ENCODE measurements around the gene TBX3. TPM values are rescaled to one million over a fixed set of nuclear protein-coding genes. Genes with fewer than 3 reads are reported as not detected.

Gene TBX3
- total RNA-seq, 5 donors from 2014 or later (not counting 1 experiment from before 2014, with no cell fraction given), result 0.26 to 0.44 (median 0.41) TPM; not detected in 2

DNA sequence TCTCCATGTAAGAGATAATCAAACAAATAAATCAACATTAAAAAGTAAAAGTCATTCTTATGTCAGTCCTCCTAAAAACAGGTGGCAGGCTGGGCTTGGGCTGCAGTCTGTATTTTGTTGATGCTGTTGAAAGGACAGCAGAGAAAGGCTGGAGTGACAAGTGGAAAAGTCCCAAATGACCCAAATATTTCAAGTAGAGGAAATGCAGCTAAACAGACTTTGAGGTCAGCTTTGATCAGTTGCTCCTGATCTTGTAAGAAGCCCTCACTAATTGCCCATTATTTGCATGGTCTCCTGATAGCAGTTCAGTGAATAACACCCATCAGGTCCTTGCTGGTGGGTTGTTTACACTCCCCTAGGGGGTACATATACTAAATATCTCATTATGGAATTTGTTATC is 24.9 kb downstream of the TBX3 start:
- ChIA-PET CTCF (no interaction called here), POLR2A (no interaction called here)
- Histone ChIP-seq H3K9me3 (no peaks in the 10 kb centered on the region), H3K27me3 (replicated peaks in 1 of 2; ENCODE audit: control insufficient read depth in 2 of 2, extremely low read depth in 1 of 2, insufficient read depth in 2 of 2, low read length in 1 of 2) (peaks cover 7 to 37% of the 10 kb centered on the region in 2 experiments), H3K4me1 (ENCODE audit: control insufficient read depth in 1 of 2, extremely low read depth in 1 of 2, insufficient read depth in 2 of 2, low read length in 2 of 2) (no peaks in the 10 kb centered on the region), H3K27ac (ENCODE audit: low read length) (no peak overlapping the region), H3K4me3 (ENCODE audit: control insufficient read depth in 1 of 2, extremely low read depth in 1 of 2, low read length in 1 of 2) (no peak overlapping the region), H3K36me3 (ENCODE audit: control insufficient read depth in 2 of 2, extremely low read depth in 1 of 2, insufficient read depth in 1 of 2, low read length in 1 of 2) (no peaks in the 10 kb centered on the region)
- ATAC-seq (replicated peaks in 1 of 4) (no peak), DNase-seq (no peak)
- H3K9me3 Mint-ChIP-seq, result no peaks in the 10 kb centered on the region
- H3K4me3 Mint-ChIP-seq, result no peak overlapping the region
- H3K36me3 Mint-ChIP-seq, result no peaks in the 10 kb centered on the region
- H3K27me3 Mint-ChIP-seq, result peaks cover 27 to 40% of the 10 kb centered on the region in 2 donors
- no peak overlapping the region for H3K27ac Mint-ChIP-seq
- peaks cover 1 to 10% (median 1%) of the 10 kb centered on the region in 3 donors for H3K4me1 Mint-ChIP-seq

DNA sequence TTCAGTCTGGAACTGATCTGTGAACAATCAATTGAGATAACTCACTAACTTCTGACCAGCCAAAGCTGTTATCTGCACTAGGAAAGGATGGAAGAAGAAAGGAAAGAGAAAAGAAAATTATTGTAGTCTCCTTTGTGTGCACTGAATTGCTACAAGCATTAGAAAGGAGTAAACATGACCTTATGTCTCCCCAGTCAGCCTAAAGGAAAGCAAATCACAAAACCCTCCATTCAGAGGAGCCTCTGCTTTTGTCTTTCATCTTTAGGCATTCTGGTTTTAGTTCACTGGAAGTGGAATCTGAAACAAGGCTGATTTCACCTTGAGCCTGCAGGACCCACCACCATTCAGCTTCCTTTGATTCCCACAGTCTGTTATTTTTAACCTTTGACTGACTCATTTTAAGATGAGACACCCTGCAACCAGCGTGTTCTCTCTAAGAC is 26.0 kb downstream of the TBX3 start:
- no peaks in the 10 kb centered on the region for H3K9me3 Mint-ChIP-seq
- 0% methylated on average over 1 of the region's 1 CpG for WGBS (ENCODE audit: insufficient coverage)
- no peaks in the 10 kb centered on the region for H3K4me1 ChIP-seq (ENCODE audit: control insufficient read depth in 1 of 2, extremely low read depth in 1 of 2, insufficient read depth in 2 of 2, low read length in 2 of 2)
- POLR2A ChIA-PET, result no interaction called here
- H3K27me3 ChIP-seq (replicated peaks in 1 of 2; ENCODE audit: control insufficient read depth in 2 of 2, extremely low read depth in 1 of 2, insufficient read depth in 2 of 2, low read length in 1 of 2), result peaks cover 5 to 33% of the 10 kb centered on the region in 2 experiments
- DNase-seq (no peak), ATAC-seq (replicated peaks in 1 of 4) (no peak)
- no peak overlapping the region for H3K4me3 Mint-ChIP-seq
- no peak overlapping the region for H3K27ac Mint-ChIP-seq
- CTCF ChIA-PET, result no interaction called here
- peaks cover 17 to 35% of the 10 kb centered on the region in 2 donors for H3K27me3 Mint-ChIP-seq
- H3K36me3 Mint-ChIP-seq, result no peaks in the 10 kb centered on the region
- H3K9me3 ChIP-seq, result no peaks in the 10 kb centered on the region
- H3K4me1 Mint-ChIP-seq, result peaks cover 1 to 7% (median 1%) of the 10 kb centered on the region in 3 donors
- no peaks in the 10 kb centered on the region for H3K36me3 ChIP-seq (ENCODE audit: control insufficient read depth in 2 of 2, extremely low read depth in 1 of 2, insufficient read depth in 1 of 2, low read length in 1 of 2)
- no peak overlapping the region for H3K27ac ChIP-seq (ENCODE audit: low read length)
- H3K4me3 ChIP-seq (ENCODE audit: control insufficient read depth in 1 of 2, extremely low read depth in 1 of 2, low read length in 1 of 2), result no peak overlapping the region

DNA sequence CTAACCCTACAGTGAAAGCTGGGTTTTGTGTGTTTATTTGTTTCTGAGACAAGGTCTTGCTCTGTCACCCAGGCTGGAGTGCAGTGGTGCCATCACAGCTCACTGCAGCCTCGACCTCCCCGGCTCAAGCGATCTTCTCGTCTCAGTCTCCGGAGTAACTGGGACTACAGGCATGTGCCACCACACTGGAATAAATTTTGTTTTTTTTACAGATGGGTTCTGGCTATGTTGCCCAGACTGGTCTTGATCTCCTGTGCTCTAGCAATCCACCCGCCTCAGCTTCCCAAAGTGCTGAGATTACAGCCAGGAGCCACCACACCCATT is 26.4 kb downstream of the TBX3 start:
- POLR2A ChIA-PET, result interaction anchor here in 1 of 2 donors (0.6 kb wide), 1 partner anchor 1470 kb away, joined by 3 read pairs; no protein-coding TSS in a partner anchor
- ATAC-seq (replicated peaks in 1 of 4) (no peak), DNase-seq (no peak)
- Mint-ChIP-seq H3K4me1 (peaks cover 0 to 2% (median 0%) of the 10 kb centered on the region in 3 donors), H3K27me3 (peaks cover 16 to 32% of the 10 kb centered on the region in 2 donors), H3K9me3 (no peaks in the 10 kb centered on the region), H3K27ac (no peak overlapping the region), H3K36me3 (no peaks in the 10 kb centered on the region), H3K4me3 (no peak overlapping the region)
- H3K4me3 ChIP-seq (ENCODE audit: control insufficient read depth in 1 of 2, extremely low read depth in 1 of 2, low read length in 1 of 2), result no peak overlapping the region
- no peak overlapping the region for H3K27ac ChIP-seq (ENCODE audit: low read length)
- H3K9me3 ChIP-seq, result no peaks in the 10 kb centered on the region
- WGBS (ENCODE audit: insufficient coverage), result 84% methylated on average over 5 of the region's 6 CpGs
- H3K27me3 ChIP-seq (replicated peaks in 1 of 2; ENCODE audit: control insufficient read depth in 2 of 2, extremely low read depth in 1 of 2, insufficient read depth in 2 of 2, low read length in 1 of 2), result peaks cover 5 to 28% of the 10 kb centered on the region in 2 experiments
- H3K4me1 ChIP-seq (ENCODE audit: control insufficient read depth in 1 of 2, extremely low read depth in 1 of 2, insufficient read depth in 2 of 2, low read length in 2 of 2), result no peaks in the 10 kb centered on the region
- no peaks in the 10 kb centered on the region for H3K36me3 ChIP-seq (ENCODE audit: control insufficient read depth in 2 of 2, extremely low read depth in 1 of 2, insufficient read depth in 1 of 2, low read length in 1 of 2)
- CTCF ChIA-PET, result no interaction called here

DNA sequence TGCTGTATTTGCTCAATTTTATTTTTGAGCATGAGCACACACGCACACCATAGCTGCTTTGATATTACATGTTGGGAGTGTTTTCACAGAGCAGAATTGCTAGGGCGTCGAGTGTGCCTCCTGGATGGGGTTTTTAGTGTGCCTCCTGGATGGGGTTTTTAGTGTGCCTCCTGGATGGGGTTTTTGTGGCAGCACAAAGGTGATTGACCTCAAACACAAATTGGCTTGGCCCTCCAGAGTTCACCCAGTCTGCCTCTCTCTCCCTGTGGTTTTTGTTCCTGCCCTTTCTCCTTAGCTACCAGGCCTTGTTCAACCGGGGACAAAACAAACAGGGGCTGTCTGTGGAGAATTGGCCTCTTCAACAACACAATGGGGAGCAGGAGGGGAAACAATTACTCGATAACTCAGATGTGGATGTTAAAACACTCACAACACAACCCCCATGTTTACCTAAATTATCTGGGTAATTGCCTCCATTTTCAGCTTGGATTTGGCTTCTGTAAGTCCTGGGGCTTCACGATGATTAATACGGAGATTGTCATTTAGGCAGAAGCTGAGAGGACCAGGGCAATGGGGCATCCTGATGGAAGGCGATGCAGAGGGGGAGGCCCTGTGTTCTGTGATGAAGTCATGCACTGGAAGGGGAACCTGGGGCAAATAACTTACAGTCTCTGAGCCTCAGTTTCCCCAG is 26.9 kb downstream of the TBX3 start:
- Histone ChIP-seq H3K9me3 (no peaks in the 10 kb centered on the region), H3K4me3 (ENCODE audit: control insufficient read depth in 1 of 2, extremely low read depth in 1 of 2, low read length in 1 of 2) (no peak overlapping the region), H3K4me1 (ENCODE audit: control insufficient read depth in 1 of 2, extremely low read depth in 1 of 2, insufficient read depth in 2 of 2, low read length in 2 of 2) (no peaks in the 10 kb centered on the region), H3K27ac (ENCODE audit: low read length) (no peak overlapping the region), H3K27me3 (replicated peaks in 1 of 2; ENCODE audit: control insufficient read depth in 2 of 2, extremely low read depth in 1 of 2, insufficient read depth in 2 of 2, low read length in 1 of 2) (peaks cover 5 to 28% of the 10 kb centered on the region in 2 experiments), H3K36me3 (ENCODE audit: control insufficient read depth in 2 of 2, extremely low read depth in 1 of 2, insufficient read depth in 1 of 2, low read length in 1 of 2) (no peaks in the 10 kb centered on the region)
- Mint-ChIP-seq H3K27ac (no peak overlapping the region), H3K27me3 (peaks cover 13 to 30% of the 10 kb centered on the region in 2 donors), H3K9me3 (no peaks in the 10 kb centered on the region), H3K36me3 (no peaks in the 10 kb centered on the region), H3K4me1 (no peaks in the 10 kb centered on the region), H3K4me3 (no peak overlapping the region)
- ATAC-seq (replicated peaks in 1 of 4) (no peak), DNase-seq (no peak)
- POLR2A ChIA-PET, result interaction anchor here in 1 of 2 donors (0.6 kb wide), 1 partner anchor 1471 kb away, joined by 3 read pairs; no protein-coding TSS in a partner anchor
- CTCF ChIA-PET, result no interaction called here
- WGBS (ENCODE audit: insufficient coverage), result 95% methylated on average over 4 of the region's 8 CpGs

DNA sequence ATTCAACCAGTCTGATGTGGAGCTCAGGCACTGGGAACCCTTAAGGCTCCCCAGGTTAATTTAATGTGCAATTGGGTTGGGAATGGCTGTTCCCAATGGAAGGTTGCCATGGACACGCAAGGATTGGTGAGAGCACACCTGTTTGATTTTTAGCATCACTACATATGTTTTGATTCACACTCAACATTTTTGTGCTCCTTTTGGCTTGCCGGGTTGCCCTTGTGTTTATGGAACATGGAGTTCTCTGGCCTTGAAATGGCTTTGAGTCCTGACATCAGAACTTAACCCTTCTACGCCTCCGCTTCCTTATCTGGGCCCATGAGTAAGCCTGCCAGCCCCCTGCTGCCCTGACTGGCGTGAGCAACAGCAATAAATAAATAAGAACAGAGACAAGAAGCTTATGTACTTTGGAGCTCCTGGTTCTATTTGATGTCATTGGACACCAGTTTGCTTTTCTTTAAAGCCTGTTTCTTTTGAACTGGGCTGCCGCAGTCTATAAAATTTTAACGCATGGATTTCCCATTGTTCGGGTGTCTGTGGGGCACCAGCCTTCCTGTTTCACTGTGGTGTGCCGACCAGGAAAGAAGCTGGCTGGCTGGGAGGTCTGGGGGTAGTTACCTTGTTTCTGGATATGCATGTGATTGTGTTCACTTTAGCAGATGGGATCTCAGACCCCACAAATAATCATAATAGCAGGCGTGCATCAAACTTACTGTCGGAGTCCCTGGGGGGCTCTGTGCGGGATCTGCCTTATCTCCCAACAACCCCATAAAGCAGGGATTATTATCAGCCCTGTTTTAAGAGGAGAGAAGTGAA is 27.8 kb downstream of the TBX3 start:
- no peak for ATAC-seq (replicated peaks in 1 of 4)
- ChIA-PET CTCF (no interaction called here), POLR2A (no interaction called here)
- WGBS (ENCODE audit: insufficient coverage), result 55% methylated on average over 5 of the region's 12 CpGs
- H3K27me3 Mint-ChIP-seq, result peaks cover 13 to 30% of the 10 kb centered on the region in 2 donors
- Histone ChIP-seq H3K4me3 (ENCODE audit: control insufficient read depth in 1 of 2, extremely low read depth in 1 of 2, low read length in 1 of 2) (no peak overlapping the region), H3K9me3 (no peaks in the 10 kb centered on the region), H3K36me3 (ENCODE audit: control insufficient read depth in 2 of 2, extremely low read depth in 1 of 2, insufficient read depth in 1 of 2, low read length in 1 of 2) (no peaks in the 10 kb centered on the region), H3K27ac (ENCODE audit: low read length) (no peak overlapping the region), H3K27me3 (replicated peaks in 1 of 2; ENCODE audit: control insufficient read depth in 2 of 2, extremely low read depth in 1 of 2, insufficient read depth in 2 of 2, low read length in 1 of 2) (peaks cover 5 to 28% of the 10 kb centered on the region in 2 experiments), H3K4me1 (ENCODE audit: control insufficient read depth in 1 of 2, extremely low read depth in 1 of 2, insufficient read depth in 2 of 2, low read length in 2 of 2) (no peaks in the 10 kb centered on the region)
- no peak for DNase-seq
- H3K27ac Mint-ChIP-seq, result no peak overlapping the region
- H3K9me3 Mint-ChIP-seq, result no peaks in the 10 kb centered on the region
- no peaks in the 10 kb centered on the region for H3K4me1 Mint-ChIP-seq
- no peak overlapping the region for H3K4me3 Mint-ChIP-seq
- no peaks in the 10 kb centered on the region for H3K36me3 Mint-ChIP-seq

DNA sequence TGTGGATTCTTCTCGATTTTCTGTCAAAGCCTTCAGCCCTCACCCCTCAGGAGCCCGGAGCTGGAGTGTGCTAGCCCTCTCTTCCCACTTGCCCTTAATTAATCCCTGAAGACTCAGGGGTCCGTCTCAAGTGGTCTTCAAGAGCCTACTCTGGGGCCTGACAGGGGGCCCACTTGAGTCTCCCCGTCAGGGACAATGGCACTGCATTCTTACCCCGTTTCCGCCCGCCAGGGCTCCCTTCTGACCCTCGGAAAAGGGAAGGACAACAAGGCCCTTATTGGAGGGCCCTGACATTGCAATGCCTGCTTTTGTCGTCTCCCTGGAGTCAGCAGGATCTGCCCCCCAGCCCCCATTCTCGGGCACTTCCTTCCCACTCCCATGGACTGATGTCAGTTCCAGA is 34.4 kb downstream of the TBX3 start:
- Mint-ChIP-seq H3K27ac (no peak overlapping the region), H3K4me3 (no peak overlapping the region), H3K4me1 (no peaks in the 10 kb centered on the region), H3K27me3 (peaks cover 12 to 15% of the 10 kb centered on the region in 2 donors), H3K9me3 (no peaks in the 10 kb centered on the region), H3K36me3 (no peaks in the 10 kb centered on the region)
- H3K27me3 ChIP-seq (replicated peaks in 1 of 2; ENCODE audit: control insufficient read depth in 2 of 2, extremely low read depth in 1 of 2, insufficient read depth in 2 of 2, low read length in 1 of 2), result peaks cover 0 to 13% of the 10 kb centered on the region in 2 experiments
- DNase-seq, result no peak
- 34% methylated on average over 8 of the region's 10 CpGs for whole genome bisulfite sequencing (ENCODE audit: insufficient coverage)
- no peaks in the 10 kb centered on the region for H3K4me1 ChIP-seq (ENCODE audit: control insufficient read depth in 1 of 2, extremely low read depth in 1 of 2, insufficient read depth in 2 of 2, low read length in 2 of 2)
- no peak for ATAC-seq (replicated peaks in 1 of 4)
- CTCF ChIA-PET, result interaction anchor here in 1 of 2 donors (0.6 kb wide), 1 partner anchor 9 kb away, joined by 3 read pairs; no protein-coding TSS in a partner anchor
- POLR2A ChIA-PET, result no interaction called here
- no peak overlapping the region for H3K4me3 ChIP-seq (ENCODE audit: control insufficient read depth in 1 of 2, extremely low read depth in 1 of 2, low read length in 1 of 2)
- H3K27ac ChIP-seq (ENCODE audit: low read length), result no peak overlapping the region
- H3K9me3 ChIP-seq, result no peaks in the 10 kb centered on the region
- no peaks in the 10 kb centered on the region for H3K36me3 ChIP-seq (ENCODE audit: control insufficient read depth in 2 of 2, extremely low read depth in 1 of 2, insufficient read depth in 1 of 2, low read length in 1 of 2)

Data from T-cell (primary cell).